ENCODE measurements around the gene ADAM30. TPM values are rescaled to one million over a fixed set of nuclear protein-coding genes. Genes with fewer than 3 reads are reported as not detected.

Gene ADAM30
- total RNA-seq, 1 experiment from 2014 or later = not detected

- peaks cover 38% of the 10 kb centered on the region for H3K36me3 ChIP-seq (ENCODE audit: control insufficient read depth, insufficient read depth, low read length)
- TF ChIP-seq CTCF (IDR thresholded peaks at IDR 0.05) (no peak), POLR2AphosphoS5 (IDR thresholded peaks at IDR 0.05; ENCODE audit: low read depth, low read length) (no peak), TCF7L2 (IDR thresholded peaks at IDR 0.05; ENCODE audit: low read depth, low read length) (no peak), SIN3A (IDR thresholded peaks at IDR 0.05; ENCODE audit: borderline replicate concordance, insufficient read depth, low read depth, low read length) (no peak), REST (IDR thresholded peaks at IDR 0.05; ENCODE audit: insufficient read depth in 1 of 2, low read depth in 2 of 2, low read length in 1 of 2) (no peak)
These were observed 30.2 kb upstream of the ADAM30 start for GRCh38 chr1:119926553-119926952.

GRCh38 chr1:119924948-119925898 is 28.9 kb upstream of the ADAM30 start:
- intact Hi-C loops (cut with micrococcal nuclease; ENCODE audit: unreplicated experiment) = loop anchor here (5.0 kb wide), 1 partner anchor 37 kb away; no protein-coding TSS in a partner anchor
- no TSS peak for BruUV-seq (replicated peaks)

More at GRCh38 chr1:119926553-119926952, 30.2 kb upstream of the ADAM30 start:
- Histone ChIP-seq H3K27ac (ENCODE audit: low read length) (no peak overlapping the region), H3K4me1 (ENCODE audit: control insufficient read depth, insufficient read depth, low read length) (no peaks in the 10 kb centered on the region), H3K27me3 (ENCODE audit: control insufficient read depth, insufficient read depth, low read length) (no peaks in the 10 kb centered on the region), H3K9me3 (ENCODE audit: control insufficient read depth, insufficient read depth, low read depth, low read length) (no peaks in the 10 kb centered on the region), H3K4me3 (ENCODE audit: low read depth in 2 of 2, low read length in 2 of 2) (no peak overlapping the region)
- no peak for ATAC-seq
- BruUV-seq (replicated peaks) = no TSS peak
- intact Hi-C loops (cut with micrococcal nuclease; ENCODE audit: unreplicated experiment) = no loop called here
- ChIA-PET CTCF (no interaction called here), POLR2A (no interaction called here)
- in situ Hi-C loops (cut with HindIII; ENCODE audit: low pct_unique_long_range_greater_than_20kb, low sequenced_read_pairs) = no loop called here
- DNase-seq (ENCODE audit: low read depth, low spot score) = no peak

More at GRCh38 chr1:119924948-119925898, 28.9 kb upstream of the ADAM30 start:
- ATAC-seq = no peak
- CTCF ChIA-PET = no interaction called here
- no peaks in the 10 kb centered on the region for H3K9me3 ChIP-seq (ENCODE audit: control insufficient read depth, insufficient read depth, low read depth, low read length)
- H3K27me3 ChIP-seq (ENCODE audit: control insufficient read depth, insufficient read depth, low read length) = no peaks in the 10 kb centered on the region
- H3K4me1 ChIP-seq (ENCODE audit: control insufficient read depth, insufficient read depth, low read length) = no peaks in the 10 kb centered on the region
- in situ Hi-C loops (cut with HindIII; ENCODE audit: low pct_unique_long_range_greater_than_20kb, low sequenced_read_pairs) = no loop called here
- POLR2A ChIA-PET = no interaction called here
- peaks cover 41% of the 10 kb centered on the region for H3K36me3 ChIP-seq (ENCODE audit: control insufficient read depth, insufficient read depth, low read length)
- H3K4me3 ChIP-seq (ENCODE audit: low read depth in 2 of 2, low read length in 2 of 2) = no peak overlapping the region
- no peak for TF ChIP-seq CTCF (IDR thresholded peaks at IDR 0.05)
- no peak for TF ChIP-seq TCF7L2 (IDR thresholded peaks at IDR 0.05; ENCODE audit: low read depth, low read length)
- TF ChIP-seq POLR2AphosphoS5 (IDR thresholded peaks at IDR 0.05; ENCODE audit: low read depth, low read length) = no peak
- TF ChIP-seq SIN3A (IDR thresholded peaks at IDR 0.05; ENCODE audit: borderline replicate concordance, insufficient read depth, low read depth, low read length) = no peak
- no peak for TF ChIP-seq REST (IDR thresholded peaks at IDR 0.05; ENCODE audit: insufficient read depth in 1 of 2, low read depth in 2 of 2, low read length in 1 of 2)
- DNase-seq (ENCODE audit: low read depth, low spot score) = no peak
- H3K27ac ChIP-seq (ENCODE audit: low read length) = no peak overlapping the region
